Gastroesophageal sphincter (tissue), 3 donors: ENCODE results near the gene ZNF804B.

Experiments used
- CTCF ChIP-seq, 4 experiments: fragments of 200-600 bp in 2 of 4; fragments of 450-650 bp in 2 of 4; sonication (generic) in 1 of 4; IDR thresholded peaks; one replicate each; pipeline ENCODE4 v1.5.1; 2017 to 2019; ENCODE audit warnings: antibody characterized with exemption in 4 of 4, mild to moderate bottlenecking in 2 of 4, moderate library complexity in 2 of 4
- POLR2AphosphoS5 ChIP-seq: sonication (generic); formaldehyde crosslinking; IDR thresholded peaks from one replicate; pipeline ENCODE4 v1.6.1; 2017; ENCODE audit warnings: antibody characterized with exemption

- no peak for TF ChIP-seq CTCF (IDR thresholded peaks at IDR 0.05)
- no peak for TF ChIP-seq POLR2AphosphoS5
Observed at GRCh38 chr7:89182116-89182515, 422.6 kb downstream of the ZNF804B start.
